GM12878 (cell line): ENCODE measurements around the gene RCL1. TPM values are rescaled to one million over a fixed set of nuclear protein-coding genes. Genes with fewer than 3 reads are reported as not detected.

Experiments used
- BCLAF1 ChIP-seq: fragments of 450-650 bp; IDR thresholded peaks from 2 replicates; pipeline ENCODE4 v1.6.1; 2017; ENCODE audit warnings: antibody characterized with exemption, mild to moderate bottlenecking, moderate library complexity
- CHD2 ChIP-seq: IDR thresholded peaks from 2 replicates; pipeline ENCODE4 v1.6.1; 2011; ENCODE audit warnings: low read depth, low read length, improper control_type of control experiment, borderline replicate concordance
- CHD4 ChIP-seq: fragments of 200-600 bp; sonication (generic); IDR thresholded peaks from 2 replicates; pipeline ENCODE4 v1.6.1; 2016; ENCODE audit warnings: mild to moderate bottlenecking
- E2F4 ChIP-seq: IDR thresholded peaks from 2 replicates; pipeline ENCODE4 v1.6.1; 2012; ENCODE audit warnings: low read depth, low read length, improper control_type of control experiment
- ETV6 ChIP-seq, 2 experiments: fragments of 450-650 bp in 1 of 2; IDR thresholded peaks in 1 of 2; conservative IDR thresholded peaks in 1 of 2; 2 replicates each; pipeline ENCODE4 v1.6.1; 2014; ENCODE audit warnings: antibody characterized with exemption in 1 of 2, borderline replicate concordance in 1 of 2, low read depth in 1 of 2, mild to moderate bottlenecking in 1 of 2, moderate library complexity in 1 of 2
- GATAD2B ChIP-seq: fragments of 450-650 bp; conservative IDR thresholded peaks from 2 replicates; pipeline ENCODE4 v1.6.1; 2017; ENCODE audit warnings: low read depth, mild to moderate bottlenecking, moderate library complexity
- IKZF2 ChIP-seq, 2 experiments: fragments of 450-650 bp; IDR thresholded peaks; 2 replicates each; pipeline ENCODE4 v1.6.1; 2017; ENCODE audit warnings: mild to moderate bottlenecking in 2 of 2, moderate library complexity in 2 of 2
- KAT2A ChIP-seq: conservative IDR thresholded peaks from 2 replicates; pipeline ENCODE4 v1.6.1; 2011; ENCODE audit warnings: low read depth, low read length; ENCODE audit not compliant: control insufficient read depth
- MTA2 ChIP-seq: fragments of 450-650 bp; IDR thresholded peaks from 2 replicates; pipeline ENCODE4 v1.6.1; 2016; ENCODE audit warnings: low read depth, mild to moderate bottlenecking, moderate library complexity
- PKNOX1 ChIP-seq: fragments of 450-650 bp; IDR thresholded peaks from 2 replicates; pipeline ENCODE4 v1.6.1; 2016; ENCODE audit warnings: mild to moderate bottlenecking
- PML ChIP-seq: IDR thresholded peaks from 2 replicates; pipeline ENCODE4 v1.6.1; 2012; ENCODE audit warnings: low read length, inconsistent platforms
- SIX5 ChIP-seq: IDR thresholded peaks from 2 replicates; pipeline ENCODE4 v1.6.1; 2011; ENCODE audit warnings: mild to moderate bottlenecking, low read depth, low read length, moderate library complexity; ENCODE audit not compliant: severe bottlenecking
- SMARCA5 ChIP-seq: fragments of 450-650 bp; IDR thresholded peaks from 2 replicates; pipeline ENCODE4 v1.6.1; 2017; ENCODE audit warnings: mild to moderate bottlenecking
- SPI1 ChIP-seq: IDR thresholded peaks from 2 replicates; pipeline ENCODE4 v1.6.1; 2011; ENCODE audit warnings: low read depth, mild to moderate bottlenecking, low read length, moderate library complexity, borderline replicate concordance; ENCODE audit not compliant: insufficient read depth
- STAT1 ChIP-seq: fragments of 450-650 bp; conservative IDR thresholded peaks from 2 replicates; pipeline ENCODE4 v1.6.1; 2014; ENCODE audit warnings: antibody characterized with exemption, mild to moderate bottlenecking
- STAT3 ChIP-seq: IDR thresholded peaks from 2 replicates; pipeline ENCODE4 v1.6.1; 2011; ENCODE audit warnings: low read depth, low read length, improper control_type of control experiment
- SUPT20H ChIP-seq: IDR thresholded peaks from 2 replicates; pipeline ENCODE4 v1.6.1; 2011; ENCODE audit warnings: low read depth, mild to moderate bottlenecking, low read length, moderate library complexity, borderline replicate concordance; ENCODE audit not compliant: control insufficient read depth
- ZBTB33 ChIP-seq: fragments of 450-650 bp; IDR thresholded peaks from 2 replicates; pipeline ENCODE4 v1.6.1; 2017; ENCODE audit warnings: mild to moderate bottlenecking
- ZNF622 ChIP-seq: fragments of 450-650 bp; IDR thresholded peaks from 2 replicates; pipeline ENCODE4 v1.6.1; 2017; ENCODE audit warnings: mild to moderate bottlenecking, inconsistent platforms
- ZNF687 ChIP-seq: fragments of 450-650 bp; IDR thresholded peaks from 2 replicates; pipeline ENCODE4 v1.6.1; 2017; ENCODE audit warnings: mild to moderate bottlenecking, moderate library complexity
- polyA plus RNA-seq, 11 experiments: library from polyadenylated mRNA; depleted of rRNA in 4 of 11; unstranded in 6 of 11; stranded (reverse) in 5 of 11; fragments of >200 nt; fragmentation: Nextera tagmentation in 4 of 11; fragmentation: Illumina TruSeq in 1 of 11; extraction: Ambion mirVana in 4 of 11; extraction: Trizol in 1 of 11; gene quantifications; 1 replicate in 1 of 11; 2 replicates in 10 of 11; pipeline versions ENCODE4 v1.2.1 to v1.2.3, GENCODE V29; 2011 to 2016; ENCODE audit warnings: inconsistent platforms in 2 of 11, missing spikeins in 2 of 11, low read depth in 1 of 11
- total RNA-seq, 4 experiments: library from RNA; depleted of rRNA in 3 of 4; stranded (reverse); fragments of >200 nt in 3 of 4; fragmentation: Illumina TruSeq in 1 of 4; extraction: Trizol in 1 of 4; gene quantifications; 2 replicates each; pipeline versions ENCODE4 v1.2.1 to v1.2.3, GENCODE V29; 2013 to 2021

Gene RCL1
- total and polyA plus RNA-seq, 10 of the 15 experiments (the other 5 are each of a cell fraction or from before 2014, with no cell fraction given), result 21.1 to 46.8 (median 30.5) TPM

- TF ChIP-seq STAT3 (no peak), PML (peak; percentile 54; the same call in 1 of the 2 replicates), BCLAF1 (no peak), ETV6 (conservative IDR thresholded peaks at IDR 0.05 in 1 of 2, IDR thresholded peaks at IDR 0.05 in 1 of 2; ENCODE audit: borderline replicate concordance in 1 of 2, low read depth in 1 of 2) (peak in 1 of 2 experiments; percentile 27; a peak in 1 of 4 replicates), IKZF2 (IDR thresholded peaks at IDR 0.05) (peak; percentile 62 to 78; a peak in 3 of 4 replicates), E2F4 (no peak), SMARCA5 (no peak), CHD2 (no peak), GATAD2B (no peak), SUPT20H (no peak), SIX5 (no peak), PKNOX1 (no peak), MTA2 (peak; percentile 49), ZNF622 (no peak), CHD4 (no peak), STAT1 (no peak), ZNF687 (no peak), SPI1 (no peak), ZBTB33 (no peak), KAT2A (no peak)
Measured at GRCh38 chr9:4814913-4815312, 22.2 kb downstream of the RCL1 start (continued).
